Activated CD8-positive, alpha-beta memory T cell treated with anti-CD3 and anti-CD28 coated beads for 1 hour (primary cell): Measurements from ENCODE around the gene LRP10.
"Not testable (repeated sequence)": the region's sequence is repeated elsewhere in the genome, so short reads cannot be mapped to it uniquely, and the experiment has no call there.

Source experiments
- DNase-seq, 2 donors: peaks; one replicate each; pipeline ENCODE4 v3.0.0-alpha.2; 2020; ENCODE audit warnings: low read depth in 1 of 2; ENCODE audit errors: extremely low read depth in 1 of 2

LRP10 gene

DNA sequence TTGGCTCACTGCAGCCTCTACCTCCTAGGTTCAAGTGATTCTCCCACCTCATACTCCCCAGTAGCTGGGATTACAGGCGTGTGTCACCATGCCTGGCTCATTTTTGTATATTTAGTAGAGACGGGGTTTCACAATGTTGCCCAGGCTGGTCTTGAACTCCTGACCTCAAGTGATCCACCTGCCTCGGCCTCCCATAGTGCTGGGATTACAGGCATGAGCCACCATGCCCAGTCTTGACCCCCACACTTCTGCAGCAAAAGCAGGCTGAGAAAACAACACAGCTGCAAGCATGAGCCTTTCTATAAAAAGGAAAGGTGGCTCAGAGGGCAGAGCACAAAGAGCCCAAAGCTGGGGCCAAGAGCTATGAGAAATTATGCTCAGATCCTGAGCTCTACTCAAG lies 11.2 kb upstream of the LRP10 start:
- not testable (repeated sequence) for DNase-seq

- DNase-seq = no peak
These were observed 9.9 kb upstream of the LRP10 start for GRCh38 chr14:22861651-22862050.

DNA sequence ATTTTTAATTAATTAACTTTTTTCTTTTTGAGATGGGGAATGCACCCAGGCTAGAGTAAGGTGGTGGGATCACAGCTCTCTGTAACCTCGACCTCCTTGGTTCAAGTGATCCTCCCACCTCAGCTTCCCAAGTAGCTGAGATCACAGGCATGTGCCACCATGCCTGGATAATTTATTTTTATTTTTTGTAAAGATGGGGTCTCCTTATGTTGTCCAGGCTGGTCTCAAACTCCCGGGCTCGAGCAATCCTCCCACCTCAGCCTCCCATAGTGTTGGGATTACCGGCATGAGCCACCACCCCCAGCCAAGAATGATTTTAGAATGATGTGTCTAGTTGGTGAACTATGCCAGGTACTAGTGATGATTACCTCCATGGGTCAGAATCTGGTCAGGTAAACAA lies 6.6 kb upstream of the LRP10 start:
- DNase-seq = no peak

DNA sequence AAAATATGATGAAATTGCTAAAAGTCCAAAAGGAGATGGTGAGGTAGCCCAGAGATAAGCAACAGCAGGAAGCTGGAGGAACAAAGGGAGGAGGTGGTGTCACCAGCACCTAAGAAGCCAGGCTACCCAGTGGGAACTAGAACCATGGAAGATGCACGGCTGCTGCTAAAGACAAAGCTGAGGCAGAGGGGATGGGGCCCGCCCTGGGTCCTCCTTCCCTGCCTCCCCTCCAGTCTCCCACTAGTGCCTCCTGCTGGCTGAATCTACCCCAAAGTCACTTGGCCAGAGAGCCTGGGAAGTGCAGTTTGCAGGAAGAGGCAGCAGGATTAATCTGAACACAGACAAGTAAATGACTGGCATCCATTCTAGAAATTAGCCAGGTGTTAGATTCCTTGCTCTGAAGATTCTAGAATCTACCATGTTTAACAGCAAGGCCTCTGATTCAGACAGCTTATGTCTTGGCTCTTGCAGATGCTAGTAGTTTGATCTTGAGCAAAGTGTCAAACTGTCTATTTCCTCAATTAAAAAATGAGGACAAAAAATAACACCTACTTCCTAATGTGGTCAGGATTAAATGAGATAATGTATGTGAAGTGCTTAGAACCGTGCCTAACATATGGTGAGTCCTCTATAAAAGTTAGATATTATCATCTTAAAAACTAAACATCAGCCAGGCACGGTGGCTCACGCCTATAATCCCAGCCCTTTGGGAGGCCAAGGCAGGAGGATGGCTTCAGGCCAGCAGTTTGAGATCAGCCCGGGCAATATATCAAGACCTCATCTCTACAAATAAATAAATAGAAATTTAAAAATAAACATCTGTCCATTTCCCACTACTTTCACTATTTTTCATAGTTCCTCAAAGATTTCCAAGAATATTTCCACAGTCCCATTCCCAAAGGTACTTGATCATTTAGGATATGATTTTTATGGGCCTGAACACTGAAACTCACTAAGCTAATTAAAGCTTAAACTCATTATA lies 5.8 kb upstream of the LRP10 start:
- DNase-seq = no peak

DNA sequence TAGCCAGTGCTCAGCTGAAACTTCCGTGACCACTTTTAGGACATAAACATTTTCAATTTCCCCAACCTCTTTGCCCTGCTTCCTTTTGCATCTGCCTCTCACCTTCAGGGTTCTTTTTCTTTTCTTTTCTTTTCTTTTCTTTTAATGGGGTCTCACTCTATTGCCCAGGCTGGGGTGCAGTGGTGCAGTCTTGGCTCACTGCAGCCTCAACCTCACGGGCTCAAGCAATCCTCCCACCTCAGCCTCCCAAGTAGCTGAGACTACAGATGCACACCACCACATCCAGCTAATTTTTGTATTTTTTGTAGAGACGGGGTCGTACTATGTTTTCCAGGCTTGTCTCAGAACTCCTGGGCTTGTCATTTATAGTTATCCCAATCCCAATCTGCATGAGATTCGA lies 4.7 kb upstream of the LRP10 start:
- DNase-seq = no peak

- DNase-seq = no peak
These were observed 723 bp upstream of the LRP10 start for GRCh38 chr14:22870811-22871223.

DNA sequence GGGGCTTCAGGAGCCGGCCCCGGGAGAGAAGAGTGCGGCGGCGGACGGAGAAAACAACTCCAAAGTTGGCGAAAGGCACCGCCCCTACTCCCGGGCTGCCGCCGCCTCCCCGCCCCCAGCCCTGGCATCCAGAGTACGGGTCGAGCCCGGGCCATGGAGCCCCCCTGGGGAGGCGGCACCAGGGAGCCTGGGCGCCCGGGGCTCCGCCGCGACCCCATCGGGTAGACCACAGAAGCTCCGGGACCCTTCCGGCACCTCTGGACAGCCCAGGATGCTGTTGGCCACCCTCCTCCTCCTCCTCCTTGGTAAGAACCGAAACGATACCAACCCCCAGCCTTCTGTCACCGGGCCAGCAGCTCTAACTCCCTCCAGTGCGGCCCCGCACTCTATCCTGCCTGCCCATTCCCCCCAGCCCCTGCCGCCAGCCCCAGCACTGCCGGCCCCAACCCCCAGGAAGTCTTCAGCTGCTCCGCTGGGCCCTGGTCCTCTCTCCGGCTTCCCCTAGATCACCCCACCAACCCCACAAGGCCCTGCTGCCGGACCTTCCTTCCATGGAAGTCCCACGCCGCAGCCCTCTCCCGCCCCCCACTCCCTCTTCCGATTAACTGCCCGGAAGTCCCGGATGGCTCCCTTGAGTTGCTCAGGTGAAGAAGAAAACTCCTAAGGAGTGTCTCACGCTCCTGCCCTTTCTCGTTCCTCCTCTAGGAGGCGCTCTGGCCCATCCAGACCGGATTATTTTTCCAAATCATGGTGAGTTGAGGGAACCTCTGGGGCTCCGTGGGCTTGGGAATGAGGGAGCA lies 693 bp downstream of the LRP10 start:
- peak in 1 of 2 donors; percentile 53 for DNase-seq

DNA sequence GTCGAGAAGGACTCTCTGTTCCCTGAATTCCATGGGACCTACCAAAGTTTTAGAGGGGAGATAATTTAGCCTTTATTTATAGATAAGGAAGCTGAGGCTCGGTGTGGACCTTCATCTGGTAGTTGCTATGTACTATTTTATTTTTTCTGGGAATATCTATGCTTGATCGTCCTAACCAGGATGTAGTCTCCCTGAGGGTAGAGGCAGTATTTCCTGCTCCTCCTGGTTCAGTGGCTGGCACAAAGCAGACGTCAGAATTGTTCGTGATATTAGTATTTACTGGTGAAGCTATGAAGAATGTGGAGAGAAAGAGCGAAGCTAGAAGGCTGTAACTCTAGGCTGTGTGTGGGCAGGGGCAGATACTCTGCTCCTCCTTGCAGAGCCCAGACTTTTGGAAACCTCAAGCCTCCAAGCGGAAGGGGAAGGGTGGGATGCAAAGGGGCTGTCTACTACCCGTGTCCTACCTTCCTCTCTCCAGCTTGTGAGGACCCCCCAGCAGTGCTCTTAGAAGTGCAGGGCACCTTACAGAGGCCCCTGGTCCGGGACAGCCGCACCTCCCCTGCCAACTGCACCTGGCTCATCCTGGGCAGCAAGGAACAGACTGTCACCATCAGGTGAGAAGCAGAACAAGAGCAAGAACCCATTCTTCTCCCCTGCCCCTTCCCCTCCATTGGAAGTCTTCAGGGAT lies 1.4 kb downstream of the LRP10 start:
- no peak for DNase-seq

GRCh38 chr14:22875003-22875747 lies 3.6 kb downstream of the LRP10 start:
- no peak for DNase-seq

- DNase-seq = no peak
These were observed 4.3 kb downstream of the LRP10 start for GRCh38 chr14:22875748-22876319.

- DNase-seq = no peak
These were observed 5.5 kb downstream of the LRP10 start for GRCh38 chr14:22877000-22877501.

DNA sequence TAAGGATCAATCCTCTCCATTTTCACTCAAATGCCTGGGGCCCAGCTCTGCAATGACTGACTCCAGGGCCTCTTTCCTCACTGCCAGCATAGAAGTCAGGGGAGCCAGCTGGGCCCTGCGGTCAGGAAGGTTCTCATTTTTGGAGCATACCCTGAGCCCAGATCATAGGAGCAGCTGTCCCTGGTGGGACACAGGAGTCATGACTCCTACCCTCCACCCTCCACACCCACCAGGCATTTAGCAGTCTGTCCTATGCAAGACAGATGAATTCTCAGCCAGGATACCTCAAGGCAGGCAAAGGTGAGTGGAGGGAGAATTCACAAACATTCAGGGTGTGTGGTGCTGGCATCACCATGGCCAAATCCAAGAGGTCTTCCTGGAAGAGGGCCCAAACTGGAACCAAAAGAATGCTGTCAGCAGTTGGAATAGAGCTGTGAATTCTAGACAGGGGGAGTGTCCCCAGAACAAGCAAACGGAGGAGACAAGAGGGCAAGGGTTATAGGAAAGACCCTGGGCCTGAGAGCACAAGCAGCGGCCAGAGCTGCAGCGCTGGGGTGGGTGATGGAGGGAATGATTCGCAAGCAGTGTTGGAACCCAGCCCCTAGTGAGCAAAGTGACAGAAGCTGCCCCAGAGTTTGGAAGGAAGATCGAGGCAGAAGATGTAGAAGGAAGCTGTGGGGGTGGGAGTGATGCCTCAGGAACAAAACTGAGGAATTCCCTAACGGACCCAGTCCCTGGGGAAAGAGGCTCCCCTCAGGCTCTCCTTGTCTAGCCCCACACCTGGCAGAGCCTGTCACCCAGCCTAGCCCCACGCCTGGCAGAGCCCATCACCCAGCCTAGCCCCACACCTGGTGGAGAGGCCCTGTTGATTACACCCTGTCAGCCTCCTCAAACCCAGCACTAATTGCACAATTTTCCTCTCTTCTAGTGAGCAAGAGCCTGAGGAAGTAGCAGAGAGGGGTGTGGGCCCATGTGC lies 7.0 kb downstream of the LRP10 start:
- DNase-seq = no peak

DNA sequence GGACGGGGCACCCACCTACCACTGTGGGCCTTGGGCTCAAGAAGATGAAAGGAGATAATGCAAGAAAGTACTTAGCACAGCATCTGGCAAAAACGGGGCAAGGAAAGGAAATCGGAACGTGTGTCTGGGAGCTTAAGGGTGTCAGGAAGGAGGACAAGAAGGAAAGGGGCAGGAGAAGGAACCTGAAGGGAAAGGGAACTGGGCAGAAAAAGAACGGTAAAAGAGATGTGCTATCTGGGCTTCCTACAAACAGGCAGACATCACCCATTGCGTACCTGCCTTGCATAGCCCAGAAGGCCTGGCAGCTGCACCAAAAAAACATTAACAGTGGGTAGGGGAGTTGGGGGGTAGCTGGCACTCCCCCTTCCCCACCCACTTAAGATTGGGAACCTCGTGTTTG lies 10.5 kb downstream of the LRP10 start:
- DNase-seq = no peak

- DNase-seq = peak in 1 of 2 donors; percentile 17
These were observed 11.1 kb downstream of the LRP10 start for GRCh38 chr14:22882529-22883172.

DNA sequence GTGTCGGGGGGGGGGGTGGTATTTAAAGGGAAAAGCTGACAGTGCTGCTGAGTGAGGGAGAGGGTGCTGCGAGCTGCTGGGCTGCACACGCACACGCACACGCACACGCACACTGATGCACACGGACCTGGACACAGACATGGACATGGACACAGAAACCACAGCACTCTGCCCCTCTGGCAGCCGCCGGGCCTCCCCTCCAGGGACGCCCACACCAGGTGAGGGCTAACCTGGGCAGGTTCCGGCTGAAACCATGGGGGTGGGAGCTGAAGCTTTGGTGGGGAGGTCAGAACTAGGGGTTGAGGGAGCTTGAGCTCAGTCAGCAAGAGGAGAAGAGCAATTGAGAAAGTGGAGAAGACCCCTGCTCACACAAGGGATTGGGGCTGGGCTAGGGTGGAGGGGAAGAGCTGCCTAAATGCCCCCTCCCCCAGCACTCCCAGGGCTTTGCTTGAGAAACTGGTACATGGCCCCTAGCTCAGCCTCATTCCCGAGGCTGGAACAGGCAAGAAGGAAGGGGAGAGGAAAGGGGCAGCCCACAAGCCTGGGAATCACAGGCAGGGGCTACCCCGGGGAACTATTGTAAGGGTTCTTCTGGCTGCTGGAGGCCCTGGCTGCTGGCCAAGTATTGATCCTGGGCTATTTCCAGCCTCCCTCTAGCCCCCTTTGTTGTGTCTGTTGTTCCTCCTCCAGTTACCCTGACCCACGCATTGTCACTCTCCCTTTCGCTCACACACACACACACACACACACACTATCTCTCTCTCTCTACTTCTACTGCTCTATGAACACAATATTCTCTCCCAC lies 11.8 kb downstream of the LRP10 start, which contains the start of gene REM2:
Gene REM2, plus strand, starts transcription at position 50 of the 804 bp plus-strand sequence. Its CDS starts 66 bp downstream, at position 116.
- DNase-seq = no peak

DNA sequence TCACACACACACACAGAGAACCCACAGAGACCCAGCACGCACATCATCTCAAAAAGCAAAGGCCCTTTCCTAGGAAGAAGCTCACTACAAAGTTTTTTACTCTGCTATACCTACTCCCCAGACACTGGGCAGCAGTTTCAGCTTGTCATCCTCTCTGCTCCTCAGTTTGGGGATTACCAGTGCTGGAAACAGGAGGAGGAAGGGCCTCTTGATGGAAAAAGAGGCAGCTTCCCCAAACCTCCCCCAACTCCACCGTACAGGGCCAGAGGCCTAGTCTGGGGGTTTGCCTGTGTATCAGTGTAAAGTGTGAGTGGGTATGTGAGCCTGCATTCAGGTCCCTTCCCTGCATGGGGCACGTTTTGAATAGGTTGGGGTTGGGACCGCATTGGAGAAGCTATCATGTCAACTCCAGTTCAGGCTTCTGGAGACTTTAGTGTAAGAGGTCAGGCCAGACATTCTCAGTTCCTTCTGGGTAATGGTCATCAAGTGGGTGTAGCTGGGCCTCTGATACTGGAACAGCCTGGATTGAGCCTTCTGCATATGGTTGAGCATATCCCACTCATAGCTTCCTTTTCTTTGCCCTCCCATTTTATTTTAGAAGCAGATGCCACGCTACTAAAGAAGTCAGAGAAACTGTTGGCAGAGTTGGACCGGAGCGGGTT lies 12.7 kb downstream of the LRP10 start:
- no peak for DNase-seq
